HG02870 (cell line): ENCODE results near the gene ARAP3.

Experiments
- ATAC-seq: cut with Tn5 transposase; IDR thresholded peaks from one replicate; pipeline ENCODE4 v1.9.1; 2021; ENCODE audit warnings: mild to moderate bottlenecking, moderate library complexity; ENCODE audit not compliant: unreplicated experiment

ARAP3 gene

GRCh38 chr5:141701360-141702119, 19.5 kb upstream of the ARAP3 start:
- ATAC-seq, result peak; percentile 49

DNA sequence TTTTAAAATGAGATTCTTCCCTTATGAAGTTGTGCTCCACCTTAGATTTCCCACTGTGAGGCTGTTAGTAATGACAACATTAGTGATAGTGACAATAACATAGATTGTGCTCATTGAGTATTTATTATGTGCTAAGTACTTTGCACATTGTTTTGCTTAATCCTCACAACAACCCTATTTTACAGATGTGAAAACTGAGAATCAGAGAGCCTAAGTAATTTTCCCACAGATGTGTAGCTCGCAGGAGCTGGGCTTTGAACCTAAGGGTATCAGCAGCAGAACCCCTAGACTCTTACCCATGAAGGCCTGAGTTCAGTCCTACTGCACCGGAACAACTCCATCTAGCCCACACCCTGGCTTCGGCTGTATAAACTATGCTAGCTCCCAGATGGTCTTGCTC, 15.6 kb upstream of the ARAP3 start:
- ATAC-seq, result no peak

DNA sequence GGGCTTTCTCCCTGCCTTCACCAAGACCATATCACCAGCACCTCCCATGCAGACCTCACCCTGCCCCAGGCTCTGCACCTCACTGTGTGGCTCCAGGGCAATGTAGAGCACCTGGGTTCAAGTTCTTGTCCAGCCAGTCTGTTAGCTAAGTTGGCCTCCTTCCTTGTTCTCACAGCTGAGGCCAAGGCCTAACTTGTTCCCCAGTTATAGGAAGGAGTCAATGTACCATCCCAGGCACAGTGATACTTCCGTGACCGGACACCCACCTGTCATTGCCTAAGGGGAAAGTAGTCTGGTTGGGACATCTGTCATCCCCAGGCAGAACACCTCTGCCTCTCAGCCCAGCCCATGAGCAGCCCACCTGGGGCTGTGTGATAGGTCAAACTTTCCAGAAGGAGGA, 14.4 kb upstream of the ARAP3 start:
- ATAC-seq, result no peak

GRCh38 chr5:141695627-141696215, 13.7 kb upstream of the ARAP3 start:
- no peak for ATAC-seq

GRCh38 chr5:141694479-141694878, 12.4 kb upstream of the ARAP3 start:
- no peak for ATAC-seq

GRCh38 chr5:141692919-141693725, 11.1 kb upstream of the ARAP3 start:
- ATAC-seq, result no peak

GRCh38 chr5:141692533-141692888, 10.5 kb upstream of the ARAP3 start:
- no peak for ATAC-seq

DNA sequence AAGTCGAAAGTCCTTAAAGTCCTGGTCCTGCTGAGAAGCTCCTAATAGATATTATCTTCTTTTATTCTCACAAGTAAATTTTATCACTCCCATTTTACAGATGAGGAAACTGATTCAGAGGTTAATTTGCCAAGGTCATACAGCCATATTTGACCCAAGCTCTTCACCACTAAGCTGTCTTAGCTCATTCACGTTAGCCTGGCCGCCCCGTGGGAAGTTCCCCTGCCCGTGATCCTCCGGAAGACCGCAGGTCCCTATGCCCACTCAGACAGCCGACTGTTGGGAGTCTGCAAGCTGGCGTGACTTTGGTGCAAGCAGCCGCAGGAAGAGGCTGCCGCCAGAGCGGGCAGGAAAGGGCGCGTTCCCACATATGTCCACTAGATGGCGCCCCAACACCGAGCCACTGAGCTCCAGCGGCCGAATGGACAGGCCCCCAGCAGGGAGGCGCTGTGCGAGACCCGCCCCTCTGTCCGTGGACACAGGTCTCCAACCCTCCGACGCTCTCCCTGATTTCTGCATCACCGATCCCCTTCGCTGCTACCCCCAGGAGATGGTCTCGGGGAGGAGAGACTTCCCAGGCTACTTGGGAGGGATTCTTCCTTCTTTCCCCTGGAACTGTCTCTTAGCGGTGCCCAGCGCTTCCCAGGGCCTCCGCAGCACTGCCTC, 10.0 kb upstream of the ARAP3 start:
- peak; percentile 71 for ATAC-seq

GRCh38 chr5:141691286-141691866, 9.3 kb upstream of the ARAP3 start:
- ATAC-seq, result no peak

GRCh38 chr5:141686648-141687416, 4.8 kb upstream of the ARAP3 start:
- no peak for ATAC-seq

DNA sequence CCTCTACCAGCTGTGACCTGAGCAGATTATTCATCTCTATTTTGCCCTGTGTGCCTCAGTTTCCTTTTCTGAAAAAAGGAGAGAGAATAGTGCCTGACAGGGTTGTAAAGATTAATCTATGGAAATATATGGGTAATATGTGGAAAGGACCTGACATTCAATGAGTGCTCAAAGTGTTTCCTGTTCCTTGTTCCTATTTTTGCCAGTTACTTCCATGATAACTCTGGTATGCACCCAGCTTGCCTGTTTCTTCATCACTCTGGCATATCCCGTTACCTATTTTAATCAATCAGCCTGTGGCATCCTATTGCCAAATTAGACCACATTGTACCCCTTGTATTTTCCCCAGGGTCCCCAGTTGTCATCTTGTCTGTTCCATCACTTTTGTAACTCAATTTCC, 3.6 kb upstream of the ARAP3 start:
- ATAC-seq, result no peak

DNA sequence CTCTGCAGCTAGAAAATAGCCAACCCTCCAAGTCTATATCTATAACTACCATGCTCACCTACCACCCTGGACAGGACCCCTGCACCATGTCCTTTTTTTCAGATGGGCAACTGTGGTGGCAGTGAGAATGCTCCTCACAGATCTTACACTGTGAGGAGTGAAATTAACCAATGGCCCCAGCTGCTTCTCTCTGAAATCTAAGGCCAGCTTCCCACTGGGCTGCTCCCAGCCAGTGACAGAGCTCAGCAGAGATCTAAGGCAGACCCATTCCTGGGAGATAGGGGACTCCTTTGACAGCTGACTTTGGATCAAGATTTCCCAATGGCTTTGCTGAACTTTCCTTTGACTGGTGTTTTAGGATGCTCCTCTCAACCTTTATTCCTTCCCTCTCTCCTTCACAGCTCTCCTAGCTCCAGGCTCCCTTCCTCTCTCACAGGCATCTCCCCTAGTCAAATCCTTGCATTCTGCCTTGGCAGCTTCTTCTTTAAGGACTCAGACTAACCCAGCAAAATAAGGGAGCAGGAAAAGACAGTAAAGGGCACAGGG, 1.6 kb upstream of the ARAP3 start:
- ATAC-seq, result no peak

GRCh38 chr5:141681295-141681694, 735 bp downstream of the ARAP3 start:
- ATAC-seq, result no peak

- ATAC-seq, result no peak
Measured at GRCh38 chr5:141680751-141681201, 1.3 kb downstream of the ARAP3 start.

GRCh38 chr5:141680178-141680577, 1.9 kb downstream of the ARAP3 start:
- no peak for ATAC-seq

DNA sequence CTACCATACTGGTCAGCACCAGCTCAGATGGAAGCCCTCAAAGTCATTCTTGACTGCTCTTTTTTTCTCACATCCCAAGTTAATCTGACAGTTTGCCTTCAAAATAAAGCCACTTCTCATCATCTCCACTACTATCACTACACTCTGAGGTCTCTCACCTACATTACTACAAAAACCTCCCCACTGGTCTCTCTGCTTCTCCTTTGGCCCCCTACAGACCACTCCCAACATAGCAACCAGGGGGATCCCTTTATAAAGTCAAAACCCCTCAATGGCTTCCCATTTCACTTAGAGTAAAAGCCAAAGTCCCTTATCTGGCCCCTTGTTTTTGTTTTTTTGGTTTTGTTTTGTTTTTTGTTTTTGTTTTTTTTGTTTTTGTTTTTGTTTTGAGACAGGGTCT, 4.6 kb downstream of the ARAP3 start:
- ATAC-seq, result no peak

DNA sequence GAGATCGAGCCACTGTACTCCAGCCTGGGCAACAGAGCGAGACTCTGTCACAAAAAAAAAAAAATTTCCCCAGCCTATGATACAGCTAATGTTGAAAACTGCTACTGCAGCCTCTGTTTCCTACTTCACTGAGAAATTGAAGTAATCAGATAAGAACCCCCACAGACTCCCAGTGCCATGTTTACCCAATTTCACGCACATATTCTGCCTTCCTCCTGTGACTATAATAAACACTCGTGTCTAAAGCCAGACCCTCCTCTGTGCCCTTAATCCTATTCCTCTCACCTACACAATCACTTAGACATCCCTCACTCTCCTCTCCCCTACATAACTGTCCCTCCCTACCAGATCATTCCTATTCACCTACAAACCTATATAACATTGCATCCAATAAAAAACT, 6.4 kb downstream of the ARAP3 start:
- no peak for ATAC-seq

GRCh38 chr5:141674747-141675146, 7.3 kb downstream of the ARAP3 start:
- ATAC-seq, result no peak

- ATAC-seq, result no peak
Measured at GRCh38 chr5:141672841-141673813, 8.9 kb downstream of the ARAP3 start.
